ENCODE measurements around the gene MIOX.

GRCh38 chr22:50524676-50525103 lies 38.0 kb downstream of the MIOX start:
- TF ChIP-seq CTCF (IDR thresholded peaks at IDR 0.05) (no peak), POLR2A (IDR thresholded peaks at IDR 0.05) (no peak)

All from uterus (tissue), 2 donors.